AG04450 (cell line): ENCODE measurements around the gene CCSER1. TPM values are rescaled to one million over a fixed set of nuclear protein-coding genes. Genes with fewer than 3 reads are reported as not detected.

Experiments used
- CTCF ChIA-PET: fragments of 300-600, 350-600 bp; formaldehyde crosslinking; extraction: SDS; loops from one replicate; lab custom pipeline; 2022; ENCODE audit warnings: antibody characterized with exemption, inconsistent platforms; lab: Charles Lee
- POLR2A ChIA-PET: fragments of 350-600 bp; formaldehyde crosslinking; extraction: SDS; loops from one replicate; lab custom pipeline; 2021; ENCODE audit warnings: antibody characterized with exemption, inconsistent platforms; lab: Yijun Ruan, JAX
- DNase-seq: peaks from one replicate; pipeline ENCODE4 v3.0.0-alpha.2; 2011; ENCODE audit warnings: low read depth, low spot score
- H3K27ac ChIP-seq: one replicate; pipeline ENCODE4 v1.5.1; 2012; ENCODE audit warnings: low read depth, low read length, control low read depth
- H3K27me3 ChIP-seq: one replicate; pipeline ENCODE4 v1.6.0; 2012; ENCODE audit warnings: low read length; ENCODE audit not compliant: control insufficient read depth, insufficient read depth
- H3K4me3 ChIP-seq: 2 replicates; pipeline ENCODE4 v1.5.1; 2011; ENCODE audit warnings: mild to moderate bottlenecking, low read depth, low read length, control low read depth
- H3K9me3 ChIP-seq: 2 replicates; pipeline ENCODE4 v1.5.1; 2012; ENCODE audit warnings: low read length; ENCODE audit not compliant: control insufficient read depth, insufficient read depth
- CTCF ChIP-seq: IDR thresholded peaks from 2 replicates; pipeline ENCODE4 v1.5.1; 2011; ENCODE audit warnings: low read depth, low read length, control low read depth, inconsistent platforms
- polyA plus RNA-seq: library from polyadenylated mRNA; depleted of rRNA; stranded (reverse); fragments of >200 nt; gene quantifications from 2 replicates; pipeline ENCODE4 v1.2.3, GENCODE V29; 2011

Gene CCSER1
- polyA plus RNA-seq, 1 experiment: not detected

GRCh38 chr4:90990284-90990683 lies 863.1 kb downstream of the CCSER1 start:
- POLR2A ChIA-PET: no interaction called here
- DNase-seq: no peak
- no peaks in the 10 kb centered on the region for H3K27me3 ChIP-seq
- no peak for TF ChIP-seq CTCF
- no peak overlapping the region for H3K27ac ChIP-seq
- CTCF ChIA-PET: no interaction called here
- no peak overlapping the region for H3K4me3 ChIP-seq
- no peaks in the 10 kb centered on the region for H3K9me3 ChIP-seq

- Histone ChIP-seq H3K27ac (no peak overlapping the region), H3K4me3 (no peak overlapping the region), H3K27me3 (no peaks in the 10 kb centered on the region), H3K9me3 (no peaks in the 10 kb centered on the region)
- ChIA-PET CTCF (no interaction called here), POLR2A (no interaction called here)
- no peak for DNase-seq
- no peak for TF ChIP-seq CTCF
Measured at GRCh38 chr4:90992213-90992612, 865.0 kb downstream of the CCSER1 start.

- ChIA-PET CTCF (no interaction called here), POLR2A (no interaction called here)
- TF ChIP-seq CTCF: no peak
- no peak overlapping the region for H3K4me3 ChIP-seq
- no peak for DNase-seq
- no peaks in the 10 kb centered on the region for H3K27me3 ChIP-seq
- no peak overlapping the region for H3K27ac ChIP-seq
- no peaks in the 10 kb centered on the region for H3K9me3 ChIP-seq
Measured at GRCh38 chr4:90994851-90995574, 867.8 kb downstream of the CCSER1 start.

GRCh38 chr4:90995996-90996395 lies 868.8 kb downstream of the CCSER1 start:
- ChIA-PET CTCF (no interaction called here), POLR2A (no interaction called here)
- DNase-seq: no peak
- H3K27ac ChIP-seq: no peak overlapping the region
- H3K9me3 ChIP-seq: no peaks in the 10 kb centered on the region
- no peak for TF ChIP-seq CTCF
- no peaks in the 10 kb centered on the region for H3K27me3 ChIP-seq
- H3K4me3 ChIP-seq: no peak overlapping the region

- Histone ChIP-seq H3K27ac (no peak overlapping the region), H3K4me3 (no peak overlapping the region), H3K27me3 (no peaks in the 10 kb centered on the region), H3K9me3 (no peaks in the 10 kb centered on the region)
- POLR2A ChIA-PET: no interaction called here
- CTCF ChIA-PET: interaction anchor here (0.6 kb wide), 1 partner anchor 42 kb away, joined by 3 read pairs; no protein-coding TSS in a partner anchor
- no peak for TF ChIP-seq CTCF
- no peak for DNase-seq
Measured at GRCh38 chr4:90996813-90997212, 869.6 kb downstream of the CCSER1 start.
